Smooth muscle cell (in vitro differentiated cells): ENCODE results near the gene C1GALT1. TPM values are rescaled to one million over a fixed set of nuclear protein-coding genes. Genes with fewer than 3 reads are reported as not detected.
"Not testable (repeated sequence)": the region's sequence is repeated elsewhere in the genome, so short reads cannot be mapped to it uniquely, and the experiment has no call there.

Experiments used
- DNase-seq: peaks from one replicate; lab custom pipeline; 2025; ENCODE audit not compliant: unreplicated experiment; lab: John Stamatoyannopoulos, UW
- H2AFZ ChIP-seq: fragments of 200-600 bp; sonication (generic); 2 replicates; pipeline ENCODE4 v1.6.0; 2016; ENCODE audit warnings: antibody characterized with exemption, low read depth, mild to moderate bottlenecking
- H3F3A ChIP-seq: fragments of 200-600 bp; sonication (generic); 2 replicates; pipeline ENCODE4 v1.6.0; 2017; ENCODE audit warnings: antibody characterized with exemption, low read depth
- H3K27ac ChIP-seq: fragments of 200-600 bp; sonication (generic); 2 replicates; pipeline ENCODE4 v1.5.1; 2016; ENCODE audit warnings: low read depth, mild to moderate bottlenecking
- H3K27me3 ChIP-seq: fragments of 200-600 bp; sonication (generic); 2 replicates; pipeline ENCODE4 v1.6.1; 2016; ENCODE audit warnings: low read depth, mild to moderate bottlenecking
- H3K36me3 ChIP-seq: fragments of 200-600 bp; sonication (generic); 2 replicates; pipeline ENCODE4 v1.5.1; 2016; ENCODE audit warnings: low read depth
- H3K4me1 ChIP-seq: fragments of 200-600 bp; sonication (generic); 2 replicates; pipeline ENCODE4 v1.5.1; 2016; ENCODE audit warnings: low read depth
- H3K4me2 ChIP-seq: fragments of 200-600 bp; sonication (generic); 2 replicates; pipeline ENCODE4 v1.6.0; 2016; ENCODE audit warnings: mild to moderate bottlenecking
- H3K4me3 ChIP-seq: fragments of 200-600 bp; sonication (generic); 2 replicates; pipeline ENCODE4 v1.5.1; 2016; ENCODE audit warnings: mild to moderate bottlenecking
- H3K79me2 ChIP-seq: fragments of 200-600 bp; sonication (generic); 2 replicates; pipeline ENCODE4 v1.6.0; 2016; ENCODE audit warnings: low read depth, mild to moderate bottlenecking
- H3K9ac ChIP-seq: fragments of 200-600 bp; sonication (generic); 2 replicates; pipeline ENCODE4 v1.6.0; 2016; ENCODE audit warnings: low read depth
- H3K9me3 ChIP-seq: fragments of 200-600 bp; sonication (generic); replicated peaks from 2 replicates; pipeline ENCODE4 v1.5.1; 2016; ENCODE audit warnings: low read depth
- H4K20me1 ChIP-seq: fragments of 200-600 bp; sonication (generic); 2 replicates; pipeline ENCODE4 v1.6.0; 2016; ENCODE audit warnings: low read depth
- CTCF ChIP-seq: fragments of 200-600 bp; sonication (generic); IDR thresholded peaks from 2 replicates; pipeline ENCODE4 v1.5.1; 2017; ENCODE audit warnings: borderline replicate concordance, mild to moderate bottlenecking, antibody characterized with exemption; ENCODE audit not compliant: insufficient read depth, poor library complexity, severe bottlenecking
- WGBS: methylation state at CpG from one replicate; pipeline ENCODE4 v1.1.7; 2016; ENCODE audit warnings: low lambda C conversion rate; 5-methylcytosine and 5-hydroxymethylcytosine counted together
- polyA plus RNA-seq: library from polyadenylated mRNA; unstranded; fragments of >200 nt; fragmentation: Nextera tagmentation; extraction: Ambion mirVana; gene quantifications from 2 replicates; pipeline ENCODE4 v1.2.1, GENCODE V29; 2016
- total RNA-seq: library from RNA; depleted of rRNA; stranded (reverse); fragments of >200 nt; gene quantifications from 2 replicates; pipeline ENCODE4 v1.2.3, GENCODE V29; 2014

Gene C1GALT1
- total and polyA plus RNA-seq, 2 experiments from 2014 or later = 20.6 to 89.9 TPM

GRCh38 chr7:7190142-7190541, 7.8 kb downstream of the C1GALT1 start:
- Histone ChIP-seq H3K36me3 (no peaks in the 10 kb centered on the region), H3K9ac (no peak overlapping the region), H4K20me1 (peaks cover 23% of the 10 kb centered on the region), H3K4me2 (peak overlapping the region; percentile 73), H3K4me3 (peak overlapping the region; percentile 18), H3K9me3 (no peaks in the 10 kb centered on the region), H3K27ac (peak overlapping the region; percentile 51), H3K27me3 (no peaks in the 10 kb centered on the region), H3K79me2 (peaks cover 95% of the 10 kb centered on the region), H2AFZ (no peak overlapping the region), H3K4me1 (peaks cover 12% of the 10 kb centered on the region), H3F3A (no peaks in the 10 kb centered on the region)
- DNase-seq = no peak
- TF ChIP-seq CTCF = no peak
- WGBS = 7% methylated on average over 5 of the region's 5 CpGs

GRCh38 chr7:7191137-7191536, 8.8 kb downstream of the C1GALT1 start:
- Histone ChIP-seq H3K4me2 (no peak overlapping the region), H3K4me3 (no peak overlapping the region)
- WGBS = 98% methylated on average over 1 of the region's 1 CpG

GRCh38 chr7:7192798-7193788, 10.7 kb downstream of the C1GALT1 start:
- H3F3A ChIP-seq, H3K9me3 ChIP-seq, DNase-seq, H2AFZ ChIP-seq, H3K27ac ChIP-seq, H3K27me3 ChIP-seq, H3K36me3 ChIP-seq, H3K4me2 ChIP-seq, H3K4me3 ChIP-seq, H3K9ac ChIP-seq: not testable (repeated sequence)
- Histone ChIP-seq H3K79me2 (peaks cover 91% of the 10 kb centered on the region), H3K4me1 (peaks cover 11% of the 10 kb centered on the region), H4K20me1 (peaks cover 21% of the 10 kb centered on the region)
- WGBS = 95% methylated on average over 4 of the region's 4 CpGs

More at GRCh38 chr7:7191137-7191536, 8.8 kb downstream of the C1GALT1 start:
- no peak overlapping the region for H3K27ac ChIP-seq
- H3K79me2 ChIP-seq = peaks cover 95% of the 10 kb centered on the region
- H3K9me3 ChIP-seq = no peaks in the 10 kb centered on the region
- H3K9ac ChIP-seq = no peak overlapping the region
- H3K4me1 ChIP-seq = peaks cover 11% of the 10 kb centered on the region
- H3K27me3 ChIP-seq = no peaks in the 10 kb centered on the region
- TF ChIP-seq CTCF = no peak
- H4K20me1 ChIP-seq = peaks cover 23% of the 10 kb centered on the region
- H2AFZ ChIP-seq = no peak overlapping the region
- DNase-seq = no peak
- no peaks in the 10 kb centered on the region for H3K36me3 ChIP-seq
- no peaks in the 10 kb centered on the region for H3F3A ChIP-seq

- H3K9me3 ChIP-seq, H3K4me2 ChIP-seq, H3K36me3 ChIP-seq, H3K27ac ChIP-seq, H3K4me3 ChIP-seq, H3F3A ChIP-seq, H3K27me3 ChIP-seq, H3K9ac ChIP-seq, DNase-seq, H3K4me1 ChIP-seq, H2AFZ ChIP-seq: not testable (repeated sequence)
- WGBS = 92% methylated on average over 3 of the region's 3 CpGs
- Histone ChIP-seq H3K79me2 (peaks cover 79% of the 10 kb centered on the region), H4K20me1 (peaks cover 23% of the 10 kb centered on the region)
Measured at GRCh38 chr7:7199592-7199991, 17.2 kb downstream of the C1GALT1 start.

- not testable (repeated sequence) for H3K4me2 ChIP-seq, H3K36me3 ChIP-seq, H2AFZ ChIP-seq, H3K9me3 ChIP-seq, H3K4me1 ChIP-seq, H3K27me3 ChIP-seq, H3K27ac ChIP-seq, H3F3A ChIP-seq, H3K9ac ChIP-seq, H3K4me3 ChIP-seq, DNase-seq
- WGBS = 83% methylated on average over 3 of the region's 3 CpGs
- peaks cover 27% of the 10 kb centered on the region for H4K20me1 ChIP-seq
- H3K79me2 ChIP-seq = peaks cover 79% of the 10 kb centered on the region
Measured at GRCh38 chr7:7200255-7200654, 17.9 kb downstream of the C1GALT1 start.
